Measurements from ENCODE around the gene TIAL1.

DNA sequence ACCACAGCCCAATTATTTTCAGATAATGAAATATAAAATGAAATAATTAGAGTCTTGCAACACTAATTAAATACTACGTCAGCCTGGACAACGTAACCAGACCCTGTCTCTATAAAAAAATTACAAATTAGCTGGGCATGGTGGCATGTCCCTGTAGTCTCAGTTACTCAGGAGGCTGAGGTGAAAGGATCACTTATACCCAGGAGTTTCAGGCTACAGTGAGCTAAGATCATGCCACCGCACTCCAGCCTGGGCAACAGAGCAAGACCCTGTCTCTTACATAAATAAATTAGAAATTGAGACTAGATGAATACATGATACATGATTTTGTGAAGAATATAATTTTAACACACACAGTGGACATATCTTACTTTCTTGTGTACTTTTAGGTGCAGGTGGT lies 18.4 kb downstream of the TIAL1 start:
- TF ChIP-seq POLR2A (IDR thresholded peaks at IDR 0.05; ENCODE audit: low read depth, low read length): no peak
- TF ChIP-seq, protein P1, sequence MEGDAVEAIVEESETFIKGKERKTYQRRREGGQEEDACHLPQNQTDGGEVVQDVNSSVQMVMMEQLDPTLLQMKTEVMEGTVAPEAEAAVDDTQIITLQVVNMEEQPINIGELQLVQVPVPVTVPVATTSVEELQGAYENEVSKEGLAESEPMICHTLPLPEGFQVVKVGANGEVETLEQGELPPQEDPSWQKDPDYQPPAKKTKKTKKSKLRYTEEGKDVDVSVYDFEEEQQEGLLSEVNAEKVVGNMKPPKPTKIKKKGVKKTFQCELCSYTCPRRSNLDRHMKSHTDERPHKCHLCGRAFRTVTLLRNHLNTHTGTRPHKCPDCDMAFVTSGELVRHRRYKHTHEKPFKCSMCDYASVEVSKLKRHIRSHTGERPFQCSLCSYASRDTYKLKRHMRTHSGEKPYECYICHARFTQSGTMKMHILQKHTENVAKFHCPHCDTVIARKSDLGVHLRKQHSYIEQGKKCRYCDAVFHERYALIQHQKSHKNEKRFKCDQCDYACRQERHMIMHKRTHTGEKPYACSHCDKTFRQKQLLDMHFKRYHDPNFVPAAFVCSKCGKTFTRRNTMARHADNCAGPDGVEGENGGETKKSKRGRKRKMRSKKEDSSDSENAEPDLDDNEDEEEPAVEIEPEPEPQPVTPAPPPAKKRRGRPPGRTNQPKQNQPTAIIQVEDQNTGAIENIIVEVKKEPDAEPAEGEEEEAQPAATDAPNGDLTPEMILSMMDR (conservative IDR thresholded peaks at IDR 0.05; ENCODE audit: low read depth, low read length): no peak
- no peak for TF ChIP-seq FOS (IDR thresholded peaks at IDR 0.05; ENCODE audit: low read depth, low read length)
- no peak for TF ChIP-seq BHLHE40 (IDR thresholded peaks at IDR 0.05; ENCODE audit: low read depth, low read length)

Data from IMR-90 (cell line).